Psoas muscle (tissue), 8 donors: Measurements from ENCODE around the gene HOXC12. TPM values are rescaled to one million over a fixed set of nuclear protein-coding genes. Genes with fewer than 3 reads are reported as not detected.

ENCODE experiments used
- ATAC-seq, 4 donors: fragments of 200-7000 bp; cut with Tn5 transposase; one replicate each; pipeline ENCODE4 v1.9.1; 2020; ENCODE audit warnings: moderate library complexity in 3 of 4, mild to moderate bottlenecking in 2 of 4
- DNase-seq, 2 donors: peaks; one replicate each; pipeline ENCODE4 v3.0.0-alpha.2; 2020
- H3K27ac ChIP-seq: fragments of 200-600 bp; one replicate; pipeline ENCODE4 v1.8.0; 2022
- H3K27me3 ChIP-seq, 3 donors: fragments of 200-600 bp in 1 of 3; one replicate each; pipeline versions ENCODE4 v1.6.1 to v1.8.0; 2013 to 2022; ENCODE audit warnings: low read length in 2 of 3, mild to moderate bottlenecking in 2 of 3, moderate library complexity in 1 of 3; ENCODE audit not compliant: insufficient read depth in 3 of 3
- H3K36me3 ChIP-seq, 2 donors: fragments of 200-600 bp in 1 of 2; one replicate each; pipeline versions ENCODE4 v1.6.1 to v1.8.0; 2013 to 2022; ENCODE audit warnings: low read depth in 1 of 2, mild to moderate bottlenecking in 1 of 2, moderate library complexity in 1 of 2; ENCODE audit not compliant: insufficient read depth in 1 of 2
- H3K4me1 ChIP-seq: fragments of 200-600 bp; one replicate; pipeline ENCODE4 v1.8.0; 2022
- H3K4me3 ChIP-seq: fragments of 200-600 bp; one replicate; pipeline ENCODE4 v1.8.0; 2022; ENCODE audit warnings: mild to moderate bottlenecking
- H3K9me3 ChIP-seq: fragments of 200-600 bp; one replicate; pipeline ENCODE4 v1.8.0; 2022
- WGBS, 3 donors: extraction: QIAGEN DNeasy Blood & Tissue Kit; methylation state at CpG; one replicate each; pipeline versions ENCODE4 v1.1.6 to v1.1.7; 2013; 5-methylcytosine and 5-hydroxymethylcytosine counted together
- intact Hi-C, 2 donors: fragments of 100-400 bp; cut with DNase I; formaldehyde crosslinking; loops; one replicate each; pipeline versions ENCODE4 v1.11.0 to v1.14.2; 2022
- polyA plus RNA-seq, 3 donors: library from polyadenylated mRNA; stranded (reverse); fragments of 200-250 nt; gene quantifications; one replicate each; pipeline ENCODE4 v1.2.3, GENCODE V29; 2013
- total RNA-seq, 4 donors: library from RNA; stranded (reverse); fragmentation: NEBNext Ultra II Directional in 2 of 4; extraction: Animal tissue kit (Norgen Biotek cat#: 25700) in 2 of 4; gene quantifications; one replicate each; pipeline versions ENCODE4 v1.2.1 to v1.2.4, GENCODE V29; 2021 to 2023
- TF ChIP-seq, protein P1 (sequence below): fragments of 200-600 bp; IDR thresholded peaks from one replicate; pipeline ENCODE4 v1.8.0; 2022; ENCODE audit warnings: antibody characterized with exemption
- donor health status: healthy with polysubstance abuse.
- donor health status: DM: no; HTN: no; CAD: no; lungs with moderate emphysema.
- donor health status: Bipolar disorder and iron deficiency.
- donor health status: healthy.
- donor health status: DM: yes; HTN: yes; CAD: no.
- donor health status: DM: no; HTN: no; CAD: no.
- donor health status: DM: no; HTN: no; CAD: no.
- donor health status: DM: yes; HTN: yes; CAD: no.

HOXC12 gene
- total and polyA plus RNA-seq, 7 donors, result under 0.01 to 0.01 TPM; not detected in 5

DNA sequence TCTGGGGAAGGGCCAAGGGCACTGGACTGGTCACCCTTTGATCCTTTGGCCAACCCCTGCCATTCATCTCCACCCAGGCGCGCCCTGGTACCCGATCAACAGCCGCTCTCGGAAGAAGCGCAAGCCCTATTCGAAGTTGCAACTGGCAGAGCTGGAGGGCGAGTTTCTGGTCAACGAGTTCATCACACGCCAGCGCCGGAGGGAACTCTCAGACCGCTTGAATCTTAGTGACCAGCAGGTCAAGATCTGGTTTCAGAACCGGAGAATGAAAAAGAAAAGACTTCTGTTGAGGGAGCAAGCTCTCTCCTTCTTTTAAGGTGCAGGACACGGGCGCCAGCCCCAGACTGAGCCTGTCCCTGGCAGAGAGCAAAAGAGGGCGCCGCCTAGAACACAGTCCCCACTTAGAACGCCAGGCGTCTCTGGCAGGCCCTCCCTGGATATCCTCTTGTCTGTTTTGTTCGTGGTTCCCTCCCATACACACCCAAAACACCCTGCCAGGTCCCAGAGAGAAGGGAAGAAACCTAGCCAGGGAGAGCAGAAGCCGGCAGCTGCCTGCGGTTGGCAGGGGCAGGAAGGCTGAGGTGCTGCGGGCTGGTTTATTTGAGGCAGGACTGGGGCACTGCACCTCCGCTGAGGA, 1.7 kb downstream of the HOXC12 start:
- intact Hi-C loops, result loop anchor here in 1 of 2 donors (10.0 kb wide), 1 partner anchor 172 kb away; no protein-coding TSS in a partner anchor
- WGBS, 3 donors, result 52 to 57% (median 56%) methylated on average over 25 of the region's 25 CpGs
- Histone ChIP-seq H3K27me3 (peaks cover 0 to 100% (median 57%) of the 10 kb centered on the region in 3 donors), H3K27ac (no peak overlapping the region), H3K36me3 (no peaks in the 10 kb centered on the region), H3K9me3 (no peaks in the 10 kb centered on the region), H3K4me1 (no peaks in the 10 kb centered on the region), H3K4me3 (no peak overlapping the region)
- ATAC-seq, result no peak
- TF ChIP-seq, protein P1, sequence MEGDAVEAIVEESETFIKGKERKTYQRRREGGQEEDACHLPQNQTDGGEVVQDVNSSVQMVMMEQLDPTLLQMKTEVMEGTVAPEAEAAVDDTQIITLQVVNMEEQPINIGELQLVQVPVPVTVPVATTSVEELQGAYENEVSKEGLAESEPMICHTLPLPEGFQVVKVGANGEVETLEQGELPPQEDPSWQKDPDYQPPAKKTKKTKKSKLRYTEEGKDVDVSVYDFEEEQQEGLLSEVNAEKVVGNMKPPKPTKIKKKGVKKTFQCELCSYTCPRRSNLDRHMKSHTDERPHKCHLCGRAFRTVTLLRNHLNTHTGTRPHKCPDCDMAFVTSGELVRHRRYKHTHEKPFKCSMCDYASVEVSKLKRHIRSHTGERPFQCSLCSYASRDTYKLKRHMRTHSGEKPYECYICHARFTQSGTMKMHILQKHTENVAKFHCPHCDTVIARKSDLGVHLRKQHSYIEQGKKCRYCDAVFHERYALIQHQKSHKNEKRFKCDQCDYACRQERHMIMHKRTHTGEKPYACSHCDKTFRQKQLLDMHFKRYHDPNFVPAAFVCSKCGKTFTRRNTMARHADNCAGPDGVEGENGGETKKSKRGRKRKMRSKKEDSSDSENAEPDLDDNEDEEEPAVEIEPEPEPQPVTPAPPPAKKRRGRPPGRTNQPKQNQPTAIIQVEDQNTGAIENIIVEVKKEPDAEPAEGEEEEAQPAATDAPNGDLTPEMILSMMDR, result no peak
- DNase-seq, result peak in 1 of 2 donors; percentile 48

GRCh38 chr12:53956914-53957536, 2.3 kb downstream of the HOXC12 start:
- intact Hi-C loops, result loop anchor here in 1 of 2 donors (10.0 kb wide), 1 partner anchor 172 kb away; no protein-coding TSS in a partner anchor
- H3K4me1 ChIP-seq, result no peaks in the 10 kb centered on the region
- no peaks in the 10 kb centered on the region for H3K36me3 ChIP-seq
- no peak overlapping the region for H3K4me3 ChIP-seq
- no peaks in the 10 kb centered on the region for H3K9me3 ChIP-seq
- TF ChIP-seq, protein P1, result no peak
- H3K27ac ChIP-seq, result no peak overlapping the region
- peaks cover 0 to 100% (median 52%) of the 10 kb centered on the region in 3 donors for H3K27me3 ChIP-seq
- 70 to 75% (median 73%) methylated on average over 9 to 11 of the region's 11 CpGs for WGBS, 3 donors
- peak in 1 of 2 donors; percentile 25 for DNase-seq
- ATAC-seq, result no peak

DNA sequence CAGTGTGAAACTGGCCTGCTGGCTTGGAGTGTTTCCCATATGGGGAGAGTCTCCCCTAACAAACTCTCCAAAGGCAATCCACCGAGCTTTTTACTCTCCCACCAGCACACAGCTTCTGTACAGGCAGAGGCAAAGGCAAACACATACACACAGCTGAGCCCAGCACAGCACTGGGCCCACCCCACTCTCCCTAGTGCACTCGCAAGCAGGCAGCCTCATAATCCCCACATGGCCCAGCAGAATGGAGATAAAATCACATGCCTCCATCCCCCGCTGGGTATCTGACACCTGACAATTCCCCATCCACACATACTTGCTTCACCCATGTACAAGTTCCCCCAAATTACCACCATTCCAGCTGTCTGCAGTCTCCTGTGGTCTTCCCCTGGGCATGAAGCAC, 3.4 kb downstream of the HOXC12 start:
- Histone ChIP-seq H3K9me3 (no peaks in the 10 kb centered on the region), H3K27ac (no peak overlapping the region), H3K4me1 (no peaks in the 10 kb centered on the region), H3K36me3 (no peaks in the 10 kb centered on the region), H3K27me3 (peaks cover 0 to 98% (median 41%) of the 10 kb centered on the region in 3 donors), H3K4me3 (no peak overlapping the region)
- TF ChIP-seq, protein P1, result no peak
- intact Hi-C loops, result loop anchor here in 1 of 2 donors (10.0 kb wide), 1 partner anchor 173 kb away; no protein-coding TSS in a partner anchor
- WGBS, 3 donors, result 76 to 79% (median 78%) methylated on average over 3 of the region's 3 CpGs
- no peak for DNase-seq
- ATAC-seq, result no peak

DNA sequence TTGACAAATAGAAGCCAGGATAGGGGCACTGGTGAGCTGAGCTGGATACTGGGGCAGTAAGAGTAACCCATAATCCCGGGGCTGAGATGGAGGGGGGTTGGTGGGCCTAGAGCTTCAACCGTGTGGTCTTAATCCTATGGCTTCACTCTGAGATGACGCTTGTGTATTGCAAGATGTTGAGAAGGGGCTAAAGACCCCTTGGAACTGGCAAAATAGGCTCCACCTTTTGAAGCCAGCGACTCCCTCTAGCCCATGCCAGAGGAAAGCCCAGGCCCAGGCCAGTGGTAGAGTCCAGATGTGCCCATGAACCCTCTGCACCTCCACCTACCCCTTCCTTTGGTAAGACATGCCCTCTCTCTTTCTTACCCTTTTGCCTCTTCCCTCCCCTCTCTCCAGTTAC, 4.6 kb downstream of the HOXC12 start:
- DNase-seq (no peak), ATAC-seq (no peak)
- H3K9me3 ChIP-seq, result no peaks in the 10 kb centered on the region
- intact Hi-C loops, result loop anchor here in 1 of 2 donors (10.0 kb wide), 1 partner anchor 175 kb away; no protein-coding TSS in a partner anchor
- WGBS, 3 donors, result 69 to 77% (median 73%) methylated on average over 4 of the region's 4 CpGs
- TF ChIP-seq, protein P1, result no peak
- peaks cover 0 to 98% (median 36%) of the 10 kb centered on the region in 3 donors for H3K27me3 ChIP-seq
- no peak overlapping the region for H3K4me3 ChIP-seq
- H3K36me3 ChIP-seq, result no peaks in the 10 kb centered on the region
- H3K27ac ChIP-seq, result no peak overlapping the region
- no peaks in the 10 kb centered on the region for H3K4me1 ChIP-seq
